ENCODE data around the gene UGT1A10.

- no peak for TF ChIP-seq NFIC (IDR thresholded peaks at IDR 0.05)
- TF ChIP-seq EP300 (IDR thresholded peaks at IDR 0.05; ENCODE audit: borderline replicate concordance) = no peak
- TF ChIP-seq YY1 (IDR thresholded peaks at IDR 0.05; ENCODE audit: low read depth) = no peak
These were observed 181.9 kb downstream of the UGT1A10 start for GRCh38 chr2:233817995-233818638.

All from Ishikawa (cell line).